22Rv1 (cell line): Measurements from ENCODE around the gene CREG1.

Experiments used
- CTCF ChIP-seq: fragments of 450-650 bp; IDR thresholded peaks from 2 replicates; pipeline ENCODE4 v1.5.1; 2017; ENCODE audit warnings: mild to moderate bottlenecking
- ZFX ChIP-seq: fragments of 450-650 bp; IDR thresholded peaks from 2 replicates; pipeline ENCODE4 v1.6.1; 2017; ENCODE audit warnings: antibody characterized with exemption, borderline replicate concordance

GRCh38 chr1:167551362-167551761, 2.2 kb downstream of the CREG1 start:
- TF ChIP-seq CTCF (no peak), ZFX (no peak)
